ENCODE measurements around the gene ZNF334.

Gene ZNF334

DNA sequence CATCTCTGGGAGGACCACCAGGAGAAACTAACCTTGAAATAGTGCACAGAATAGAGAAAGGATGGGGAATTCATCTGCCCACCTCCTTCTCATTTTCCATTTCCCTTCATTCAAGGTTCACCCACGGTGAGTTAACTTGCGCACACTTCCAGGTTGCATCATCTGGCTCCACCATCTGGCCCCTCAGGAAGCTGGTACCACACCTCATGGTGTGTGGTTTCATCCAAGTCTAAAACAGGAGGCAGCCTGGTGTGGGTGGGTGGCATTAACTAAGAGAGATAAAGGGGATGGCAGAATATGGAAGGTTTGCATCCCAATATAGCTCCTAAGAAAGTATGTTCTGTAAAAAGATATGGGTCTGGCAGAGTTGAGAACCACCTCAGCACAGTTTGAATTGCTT is 3.8 kb downstream of the ZNF334 start:
- Histone ChIP-seq H3K9me3 (ENCODE audit: low read depth, low read length) (no peaks in the 10 kb centered on the region), H3K4me3 (no peak overlapping the region), H3K36me3 (ENCODE audit: insufficient read depth, low read length) (no peaks in the 10 kb centered on the region), H3K27ac (no peak overlapping the region), H3K9ac (ENCODE audit: insufficient read length) (no peak overlapping the region)
- TF ChIP-seq EZH2 (IDR thresholded peaks at IDR 0.05): no peak
- TF ChIP-seq POLR2AphosphoS5 (IDR thresholded peaks at IDR 0.05; ENCODE audit: borderline replicate concordance, low read depth, low read length): no peak
- no peak for TF ChIP-seq FOXP2 (optimal IDR thresholded peaks at IDR 0.05; ENCODE audit: control extremely low read depth, extremely low read length, insufficient read depth)
- DNase-seq (ENCODE audit: low read depth, low spot score): no peak

DNA sequence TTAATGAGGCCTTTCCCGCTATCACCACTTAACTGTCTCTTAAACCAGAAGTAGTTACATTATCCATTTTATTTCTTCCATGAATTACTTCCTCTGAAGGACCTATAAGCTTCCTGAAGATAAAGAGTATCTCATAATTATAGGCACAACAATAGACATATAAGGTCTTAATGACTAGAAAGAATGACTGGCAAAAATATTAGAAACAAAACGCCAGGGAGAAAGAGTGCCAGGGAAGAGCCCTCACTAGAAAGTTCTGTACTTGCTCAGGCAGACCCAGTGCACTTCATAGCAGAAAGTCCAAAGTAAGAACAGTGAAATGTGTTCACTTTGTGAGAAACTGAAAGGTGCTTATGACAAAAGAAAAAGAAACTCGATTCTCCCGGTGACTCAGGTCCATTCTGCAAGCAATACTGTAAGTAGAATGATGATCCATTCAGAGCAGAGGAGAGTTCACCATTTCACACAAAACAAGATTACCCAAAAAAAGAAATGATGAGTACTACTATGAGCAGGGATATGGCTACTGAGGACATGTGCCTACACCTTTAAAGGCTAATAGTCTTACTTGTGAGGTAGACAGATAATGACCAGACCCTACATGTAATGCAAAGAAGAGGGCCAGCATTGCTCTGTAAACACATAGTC is 5.5 kb downstream of the ZNF334 start:
- Histone ChIP-seq H3K36me3 (ENCODE audit: insufficient read depth, low read length) (no peaks in the 10 kb centered on the region), H3K9ac (ENCODE audit: insufficient read length) (no peak overlapping the region), H3K9me3 (ENCODE audit: low read depth, low read length) (no peaks in the 10 kb centered on the region), H3K27ac (no peak overlapping the region), H3K4me3 (no peak overlapping the region)
- TF ChIP-seq POLR2AphosphoS5 (IDR thresholded peaks at IDR 0.05; ENCODE audit: borderline replicate concordance, low read depth, low read length): no peak
- TF ChIP-seq FOXP2 (optimal IDR thresholded peaks at IDR 0.05; ENCODE audit: control extremely low read depth, extremely low read length, insufficient read depth): no peak
- no peak for TF ChIP-seq EZH2 (IDR thresholded peaks at IDR 0.05)
- no peak for DNase-seq (ENCODE audit: low read depth, low spot score)

DNA sequence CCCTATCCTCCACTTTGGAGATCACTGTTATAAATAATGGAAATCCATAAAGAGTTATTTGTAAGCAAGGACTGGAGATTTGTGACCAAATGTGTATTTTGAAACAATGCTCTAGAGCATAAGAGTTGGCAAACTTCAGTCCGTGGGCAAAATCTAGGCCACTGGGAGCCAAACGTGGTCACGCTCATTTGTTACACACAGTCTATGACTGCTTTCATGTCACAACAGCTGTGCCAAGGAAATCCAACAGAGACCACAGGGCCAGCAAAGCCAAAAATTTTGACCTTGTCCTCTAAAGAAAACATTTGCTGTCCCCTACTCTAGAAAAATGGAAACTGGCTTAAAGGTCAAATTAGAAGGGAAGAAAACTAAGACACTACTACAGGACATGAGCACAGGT is 7.9 kb downstream of the ZNF334 start:
- Histone ChIP-seq H3K4me3 (no peak overlapping the region), H3K36me3 (ENCODE audit: insufficient read depth, low read length) (no peaks in the 10 kb centered on the region), H3K27ac (no peak overlapping the region), H3K9ac (ENCODE audit: insufficient read length) (no peak overlapping the region), H3K9me3 (ENCODE audit: low read depth, low read length) (no peaks in the 10 kb centered on the region)
- no peak for DNase-seq (ENCODE audit: low read depth, low spot score)
- TF ChIP-seq FOXP2 (optimal IDR thresholded peaks at IDR 0.05; ENCODE audit: control extremely low read depth, extremely low read length, insufficient read depth): no peak
- TF ChIP-seq EZH2 (IDR thresholded peaks at IDR 0.05): no peak
- no peak for TF ChIP-seq POLR2AphosphoS5 (IDR thresholded peaks at IDR 0.05; ENCODE audit: borderline replicate concordance, low read depth, low read length)

DNA sequence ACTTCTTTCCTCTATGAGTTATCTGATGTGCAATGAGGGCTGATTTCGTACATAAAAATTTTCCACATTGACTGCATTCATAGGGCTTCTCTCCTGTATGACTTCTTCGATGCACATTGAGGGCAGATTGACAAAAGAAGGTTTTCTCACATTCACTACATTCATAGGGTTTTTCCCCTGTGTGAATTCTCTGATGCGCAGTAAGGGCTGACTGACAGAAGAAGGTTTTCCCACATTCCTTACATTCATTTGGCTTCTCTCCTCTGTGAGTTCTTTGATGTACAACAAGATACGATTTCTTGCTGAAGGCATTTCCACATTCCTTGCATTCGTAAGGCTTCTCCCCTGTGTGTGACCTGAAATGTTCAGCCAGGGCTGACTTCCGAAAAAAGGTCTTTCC is 11.4 kb downstream of the ZNF334 start:
- no peak for DNase-seq (ENCODE audit: low read depth, low spot score)
- H3K9me3 ChIP-seq (ENCODE audit: low read depth, low read length): no peaks in the 10 kb centered on the region
- no peak overlapping the region for H3K27ac ChIP-seq

DNA sequence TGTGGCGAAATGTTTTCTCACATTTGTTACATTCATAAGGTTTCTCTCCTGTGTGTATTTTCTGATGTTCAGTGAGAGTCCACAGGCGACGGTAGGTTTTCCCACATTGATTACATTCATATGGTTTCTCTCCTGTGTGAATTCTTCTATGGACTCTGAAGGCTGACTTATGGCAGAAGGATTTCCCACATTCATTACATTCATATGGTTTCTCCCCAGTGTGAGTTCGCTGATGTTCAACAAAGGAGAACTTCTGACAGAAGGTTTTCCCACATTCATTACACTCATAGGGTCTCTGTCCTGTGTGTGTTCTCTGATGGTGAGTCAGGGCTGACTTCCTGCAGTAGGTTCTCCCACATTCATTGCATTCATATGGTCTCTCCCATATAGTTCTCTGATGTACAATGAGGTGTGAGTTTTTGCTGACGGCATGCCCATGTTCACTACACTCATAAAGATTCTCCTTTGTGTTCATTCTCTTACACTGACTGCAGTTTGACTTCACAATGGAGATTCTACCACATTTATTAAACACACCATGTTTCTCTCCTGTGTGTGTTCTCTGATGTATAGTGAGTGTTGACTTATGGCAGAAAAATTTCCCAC is 11.9 kb downstream of the ZNF334 start:
- DNase-seq (ENCODE audit: low read depth, low spot score): no peak
- Histone ChIP-seq H3K9me3 (ENCODE audit: low read depth, low read length) (no peaks in the 10 kb centered on the region), H3K9ac (ENCODE audit: insufficient read length) (no peak overlapping the region), H3K36me3 (ENCODE audit: insufficient read depth, low read length) (no peaks in the 10 kb centered on the region), H3K27ac (no peak overlapping the region), H3K4me3 (no peak overlapping the region)
- no peak for TF ChIP-seq FOXP2 (optimal IDR thresholded peaks at IDR 0.05; ENCODE audit: control extremely low read depth, extremely low read length, insufficient read depth)
- no peak for TF ChIP-seq EZH2 (IDR thresholded peaks at IDR 0.05)
- no peak for TF ChIP-seq POLR2AphosphoS5 (IDR thresholded peaks at IDR 0.05; ENCODE audit: borderline replicate concordance, low read depth, low read length)

More for the DNA sequence above, 11.4 kb downstream of the ZNF334 start:
- TF ChIP-seq EZH2 (IDR thresholded peaks at IDR 0.05): no peak
- TF ChIP-seq FOXP2 (optimal IDR thresholded peaks at IDR 0.05; ENCODE audit: control extremely low read depth, extremely low read length, insufficient read depth): no peak
- Histone ChIP-seq H3K4me3 (no peak overlapping the region), H3K9ac (ENCODE audit: insufficient read length) (no peak overlapping the region), H3K36me3 (ENCODE audit: insufficient read depth, low read length) (no peaks in the 10 kb centered on the region)

DNA sequence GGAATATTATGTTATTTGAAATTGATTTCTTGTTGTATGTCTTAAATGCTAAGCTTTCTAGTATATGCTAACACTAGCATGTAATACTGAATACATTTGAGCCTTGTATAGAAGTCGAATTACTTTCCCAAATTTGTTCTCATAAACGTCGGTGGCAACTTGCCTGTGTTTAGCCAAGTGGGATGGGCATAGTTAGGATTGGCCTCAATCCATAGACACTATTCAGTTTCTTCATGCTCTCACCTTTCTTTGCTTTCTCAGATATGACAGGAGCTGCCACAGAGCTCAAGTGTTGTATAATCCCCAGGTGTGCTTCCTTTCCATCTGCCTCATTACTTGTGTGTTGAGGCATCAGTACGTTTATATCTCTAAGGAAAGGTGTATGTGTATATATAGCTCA is 19.3 kb downstream of the ZNF334 start:
- no peak for TF ChIP-seq FOXP2 (optimal IDR thresholded peaks at IDR 0.05; ENCODE audit: control extremely low read depth, extremely low read length, insufficient read depth)
- TF ChIP-seq EZH2 (IDR thresholded peaks at IDR 0.05): no peak
- TF ChIP-seq POLR2AphosphoS5 (IDR thresholded peaks at IDR 0.05; ENCODE audit: borderline replicate concordance, low read depth, low read length): no peak
- H3K9me3 ChIP-seq (ENCODE audit: low read depth, low read length): no peaks in the 10 kb centered on the region

DNA sequence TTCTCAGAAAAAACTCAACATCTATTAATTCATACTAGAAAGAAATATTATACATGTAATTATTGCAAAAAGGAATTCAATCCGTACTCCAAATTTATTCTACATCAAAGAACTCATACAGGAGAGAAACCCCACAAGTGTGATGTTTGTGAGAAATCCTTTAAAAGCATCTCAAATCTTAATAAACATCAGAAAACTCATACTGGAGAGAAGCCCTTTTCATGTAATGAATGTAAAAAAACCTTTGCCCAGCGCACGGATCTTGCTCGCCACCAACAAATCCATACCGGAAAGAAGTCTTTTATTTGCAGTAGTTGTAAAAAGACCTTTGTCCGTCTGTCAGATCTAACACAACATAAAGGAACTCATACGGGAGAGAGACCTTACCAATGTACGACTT is 22.0 kb downstream of the ZNF334 start:
- TF ChIP-seq FOXP2 (optimal IDR thresholded peaks at IDR 0.05; ENCODE audit: control extremely low read depth, extremely low read length, insufficient read depth) (no peak), POLR2AphosphoS5 (IDR thresholded peaks at IDR 0.05; ENCODE audit: borderline replicate concordance, low read depth, low read length) (no peak), EZH2 (IDR thresholded peaks at IDR 0.05) (no peak)
- no peaks in the 10 kb centered on the region for H3K9me3 ChIP-seq (ENCODE audit: low read depth, low read length)
- H3K4me3 ChIP-seq: no peak overlapping the region
- no peaks in the 10 kb centered on the region for H3K36me3 ChIP-seq (ENCODE audit: insufficient read depth, low read length)
- DNase-seq (ENCODE audit: low read depth, low spot score): no peak
- H3K9ac ChIP-seq (ENCODE audit: insufficient read length): no peak overlapping the region
- no peak overlapping the region for H3K27ac ChIP-seq

More for the DNA sequence above, 19.3 kb downstream of the ZNF334 start:
- H3K27ac ChIP-seq: no peak overlapping the region
- no peaks in the 10 kb centered on the region for H3K36me3 ChIP-seq (ENCODE audit: insufficient read depth, low read length)
- no peak overlapping the region for H3K9ac ChIP-seq (ENCODE audit: insufficient read length)
- no peak for DNase-seq (ENCODE audit: low read depth, low spot score)
- no peak overlapping the region for H3K4me3 ChIP-seq

DNA sequence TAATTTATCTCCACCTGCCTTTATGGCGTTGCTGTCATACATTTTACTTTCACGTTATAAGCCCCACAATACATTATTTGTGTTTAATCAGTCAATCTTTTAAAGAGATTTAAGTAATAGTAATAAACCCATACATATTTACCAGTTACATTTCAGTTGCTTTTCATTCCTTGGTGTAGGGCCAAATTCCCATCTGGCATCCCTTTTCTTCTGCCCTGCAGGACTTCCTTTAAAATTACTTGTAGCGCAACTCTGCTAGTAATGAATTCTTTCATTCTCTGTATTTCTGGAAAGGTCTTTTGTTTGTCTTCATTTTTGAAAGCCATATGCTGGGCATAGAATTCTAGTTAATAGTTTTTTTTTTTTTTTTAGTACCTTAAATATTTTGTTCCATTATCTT is 24.9 kb downstream of the ZNF334 start:
- H3K9ac ChIP-seq (ENCODE audit: insufficient read length): no peak overlapping the region
- TF ChIP-seq EZH2 (IDR thresholded peaks at IDR 0.05): no peak
- no peak for TF ChIP-seq FOXP2 (optimal IDR thresholded peaks at IDR 0.05; ENCODE audit: control extremely low read depth, extremely low read length, insufficient read depth)
- TF ChIP-seq POLR2AphosphoS5 (IDR thresholded peaks at IDR 0.05; ENCODE audit: borderline replicate concordance, low read depth, low read length): no peak
- no peak for DNase-seq (ENCODE audit: low read depth, low spot score)
- no peak overlapping the region for H3K4me3 ChIP-seq
- no peaks in the 10 kb centered on the region for H3K36me3 ChIP-seq (ENCODE audit: insufficient read depth, low read length)
- H3K9me3 ChIP-seq (ENCODE audit: low read depth, low read length): no peaks in the 10 kb centered on the region
- no peak overlapping the region for H3K27ac ChIP-seq

DNA sequence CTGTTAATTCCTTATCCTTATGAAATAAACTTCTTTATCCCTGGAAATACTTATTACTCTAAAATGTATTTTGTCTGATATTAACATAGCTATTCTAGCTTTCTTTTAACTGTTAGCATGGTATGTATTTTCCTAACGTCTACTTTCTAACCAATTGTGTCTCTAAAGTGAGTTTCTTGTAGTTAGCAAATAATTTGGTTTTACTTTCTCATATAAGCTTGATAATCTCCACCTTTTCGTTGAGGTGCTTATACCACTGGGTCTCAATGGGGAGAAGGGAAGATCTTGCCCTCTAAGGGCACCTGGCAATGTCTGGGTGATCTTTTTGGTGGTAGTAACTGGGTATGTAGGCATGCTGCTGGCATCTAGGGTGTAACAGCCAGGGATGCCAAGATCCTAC is 25.7 kb downstream of the ZNF334 start:
- Histone ChIP-seq H3K9me3 (ENCODE audit: low read depth, low read length) (no peaks in the 10 kb centered on the region), H3K27ac (no peak overlapping the region), H3K4me3 (no peak overlapping the region), H3K9ac (ENCODE audit: insufficient read length) (no peak overlapping the region), H3K36me3 (ENCODE audit: insufficient read depth, low read length) (no peaks in the 10 kb centered on the region)
- no peak for TF ChIP-seq FOXP2 (optimal IDR thresholded peaks at IDR 0.05; ENCODE audit: control extremely low read depth, extremely low read length, insufficient read depth)
- no peak for TF ChIP-seq POLR2AphosphoS5 (IDR thresholded peaks at IDR 0.05; ENCODE audit: borderline replicate concordance, low read depth, low read length)
- no peak for TF ChIP-seq EZH2 (IDR thresholded peaks at IDR 0.05)
- no peak for DNase-seq (ENCODE audit: low read depth, low spot score)

Measured in SK-N-MC (cell line).